Measurements from ENCODE around the gene SPESP1.

Gene SPESP1

GRCh38 chr15:68987676-68988075 lies 57.4 kb downstream of the SPESP1 start:
- H3K27me3 ChIP-seq (ENCODE audit: insufficient read depth, low read length), result no peaks in the 10 kb centered on the region
- H2AFZ ChIP-seq (ENCODE audit: insufficient read depth, low read length, poor library complexity), result no peak overlapping the region
- no peak overlapping the region for H3K18ac ChIP-seq (ENCODE audit: low read length)
- peaks cover 0 to 2% of the 10 kb centered on the region in 2 experiments for H3K4me1 ChIP-seq (ENCODE audit: control insufficient read depth in 1 of 2, insufficient read depth in 2 of 2, low read length in 2 of 2)
- H3K36me3 ChIP-seq (ENCODE audit: control insufficient read depth in 1 of 2, insufficient read depth in 2 of 2, low read length in 2 of 2), result no peaks in the 10 kb centered on the region
- H3K4me2 ChIP-seq (ENCODE audit: low read length), result no peak overlapping the region
- no peak overlapping the region for H3K23ac ChIP-seq (ENCODE audit: low read length)
- peaks cover 4% of the 10 kb centered on the region for H3K9me3 ChIP-seq (ENCODE audit: insufficient read depth, low read depth, low read length)
- no peak overlapping the region for H4K8ac ChIP-seq (ENCODE audit: low read depth, low read length)
- no peak for DNase-seq
- no peak overlapping the region for H3K9ac ChIP-seq (ENCODE audit: low read length)
- WGBS (ENCODE audit: extremely low coverage, insufficient coverage, insufficient read length), result no CpG with 5 or more reads among the region's 1 CpG
- no peak overlapping the region for H2BK120ac ChIP-seq (ENCODE audit: insufficient read depth, low read length, poor library complexity)
- H3K4ac ChIP-seq (ENCODE audit: low read depth, low read length), result no peak overlapping the region
- no peak overlapping the region for H4K12ac ChIP-seq (ENCODE audit: low read depth, low read length)
- no peak overlapping the region for H3K27ac ChIP-seq (ENCODE audit: low read depth, low read length)
- no peak overlapping the region for H4K91ac ChIP-seq (ENCODE audit: low read depth, low read length)
- no peak overlapping the region for H3K4me3 ChIP-seq (ENCODE audit: low read depth, low read length)
- H2BK5ac ChIP-seq (ENCODE audit: low read depth, low read length, poor library complexity), result no peak overlapping the region
- no peaks in the 10 kb centered on the region for H3K79me1 ChIP-seq (ENCODE audit: low read length)
- H2BK12ac ChIP-seq (ENCODE audit: low read length), result no peak overlapping the region
- H3K79me2 ChIP-seq (ENCODE audit: control insufficient read depth, insufficient read depth, low read length, poor library complexity), result no peaks in the 10 kb centered on the region
- H3K14ac ChIP-seq (ENCODE audit: low read length), result no peak overlapping the region
- no peak overlapping the region for H2AK5ac ChIP-seq (ENCODE audit: low read length)

GRCh38 chr15:68989541-68990230 lies 59.4 kb downstream of the SPESP1 start:
- no peaks in the 10 kb centered on the region for H3K36me3 ChIP-seq (ENCODE audit: control insufficient read depth in 1 of 2, insufficient read depth in 2 of 2, low read length in 2 of 2)
- H3K9ac ChIP-seq (ENCODE audit: low read length), result no peak overlapping the region
- H3K23ac ChIP-seq (ENCODE audit: low read length), result no peak overlapping the region
- no peaks in the 10 kb centered on the region for H3K27me3 ChIP-seq (ENCODE audit: insufficient read depth, low read length)
- no peak overlapping the region for H2AFZ ChIP-seq (ENCODE audit: insufficient read depth, low read length, poor library complexity)
- H4K12ac ChIP-seq (ENCODE audit: low read depth, low read length), result no peak overlapping the region
- no peak overlapping the region for H3K27ac ChIP-seq (ENCODE audit: low read depth, low read length)
- peaks cover 4% of the 10 kb centered on the region for H3K9me3 ChIP-seq (ENCODE audit: insufficient read depth, low read depth, low read length)
- no peaks in the 10 kb centered on the region for H3K79me1 ChIP-seq (ENCODE audit: low read length)
- no CpG with 5 or more reads among the region's 2 CpGs for WGBS (ENCODE audit: extremely low coverage, insufficient coverage, insufficient read length)
- no peak overlapping the region for H3K4me2 ChIP-seq (ENCODE audit: low read length)
- H2BK5ac ChIP-seq (ENCODE audit: low read depth, low read length, poor library complexity), result no peak overlapping the region
- no peak overlapping the region for H3K18ac ChIP-seq (ENCODE audit: low read length)
- H2AK5ac ChIP-seq (ENCODE audit: low read length), result no peak overlapping the region
- H3K79me2 ChIP-seq (ENCODE audit: control insufficient read depth, insufficient read depth, low read length, poor library complexity), result no peaks in the 10 kb centered on the region
- peak overlapping the region; percentile 16 for H3K4me3 ChIP-seq (ENCODE audit: low read depth, low read length)
- H2BK120ac ChIP-seq (ENCODE audit: insufficient read depth, low read length, poor library complexity), result no peak overlapping the region
- no peak overlapping the region for H3K4ac ChIP-seq (ENCODE audit: low read depth, low read length)
- DNase-seq, result no peak
- H3K4me1 ChIP-seq (ENCODE audit: control insufficient read depth in 1 of 2, insufficient read depth in 2 of 2, low read length in 2 of 2), result no peaks in the 10 kb centered on the region
- H4K8ac ChIP-seq (ENCODE audit: low read depth, low read length), result no peak overlapping the region
- H3K14ac ChIP-seq (ENCODE audit: low read length), result no peak overlapping the region
- H2BK12ac ChIP-seq (ENCODE audit: low read length), result no peak overlapping the region
- H4K91ac ChIP-seq (ENCODE audit: low read depth, low read length), result no peak overlapping the region

GRCh38 chr15:68990231-68990991 lies 60.1 kb downstream of the SPESP1 start:
- Histone ChIP-seq H3K27ac (ENCODE audit: low read depth, low read length) (no peak overlapping the region), H3K36me3 (ENCODE audit: control insufficient read depth in 1 of 2, insufficient read depth in 2 of 2, low read length in 2 of 2) (no peaks in the 10 kb centered on the region), H4K12ac (ENCODE audit: low read depth, low read length) (no peak overlapping the region), H3K23ac (ENCODE audit: low read length) (no peak overlapping the region), H2BK12ac (ENCODE audit: low read length) (no peak overlapping the region), H3K79me1 (ENCODE audit: low read length) (no peaks in the 10 kb centered on the region), H2AFZ (ENCODE audit: insufficient read depth, low read length, poor library complexity) (no peak overlapping the region), H3K14ac (ENCODE audit: low read length) (no peak overlapping the region), H3K4me1 (ENCODE audit: control insufficient read depth in 1 of 2, insufficient read depth in 2 of 2, low read length in 2 of 2) (no peaks in the 10 kb centered on the region), H3K27me3 (ENCODE audit: insufficient read depth, low read length) (no peaks in the 10 kb centered on the region), H2BK5ac (ENCODE audit: low read depth, low read length, poor library complexity) (no peak overlapping the region), H3K18ac (ENCODE audit: low read length) (no peak overlapping the region), H3K4me3 (ENCODE audit: low read depth, low read length) (no peak overlapping the region), H4K91ac (ENCODE audit: low read depth, low read length) (no peak overlapping the region), H3K4ac (ENCODE audit: low read depth, low read length) (no peak overlapping the region), H3K9me3 (ENCODE audit: insufficient read depth, low read depth, low read length) (peaks cover 4% of the 10 kb centered on the region), H2AK5ac (ENCODE audit: low read length) (no peak overlapping the region), H4K8ac (ENCODE audit: low read depth, low read length) (no peak overlapping the region), H3K9ac (ENCODE audit: low read length) (no peak overlapping the region), H2BK120ac (ENCODE audit: insufficient read depth, low read length, poor library complexity) (no peak overlapping the region), H3K79me2 (ENCODE audit: control insufficient read depth, insufficient read depth, low read length, poor library complexity) (no peaks in the 10 kb centered on the region), H3K4me2 (ENCODE audit: low read length) (no peak overlapping the region)
- WGBS (ENCODE audit: extremely low coverage, insufficient coverage, insufficient read length), result no CpG with 5 or more reads among the region's 7 CpGs
- no peak for DNase-seq

GRCh38 chr15:68990992-68991500 lies 60.7 kb downstream of the SPESP1 start:
- Histone ChIP-seq H3K79me2 (ENCODE audit: control insufficient read depth, insufficient read depth, low read length, poor library complexity) (no peaks in the 10 kb centered on the region), H3K4me3 (ENCODE audit: low read depth, low read length) (no peak overlapping the region), H4K91ac (ENCODE audit: low read depth, low read length) (no peak overlapping the region), H4K12ac (ENCODE audit: low read depth, low read length) (no peak overlapping the region), H3K36me3 (ENCODE audit: control insufficient read depth in 1 of 2, insufficient read depth in 2 of 2, low read length in 2 of 2) (no peaks in the 10 kb centered on the region), H3K4me2 (ENCODE audit: low read length) (no peak overlapping the region), H3K9ac (ENCODE audit: low read length) (no peak overlapping the region), H3K4me1 (ENCODE audit: control insufficient read depth in 1 of 2, insufficient read depth in 2 of 2, low read length in 2 of 2) (no peaks in the 10 kb centered on the region), H3K14ac (ENCODE audit: low read length) (no peak overlapping the region), H3K4ac (ENCODE audit: low read depth, low read length) (no peak overlapping the region), H2BK120ac (ENCODE audit: insufficient read depth, low read length, poor library complexity) (no peak overlapping the region), H2AK5ac (ENCODE audit: low read length) (no peak overlapping the region), H3K27ac (ENCODE audit: low read depth, low read length) (no peak overlapping the region), H3K27me3 (ENCODE audit: insufficient read depth, low read length) (no peaks in the 10 kb centered on the region), H4K8ac (ENCODE audit: low read depth, low read length) (no peak overlapping the region), H3K9me3 (ENCODE audit: insufficient read depth, low read depth, low read length) (peaks cover 4% of the 10 kb centered on the region), H3K23ac (ENCODE audit: low read length) (no peak overlapping the region), H2BK5ac (ENCODE audit: low read depth, low read length, poor library complexity) (no peak overlapping the region), H2AFZ (ENCODE audit: insufficient read depth, low read length, poor library complexity) (no peak overlapping the region), H3K18ac (ENCODE audit: low read length) (no peak overlapping the region), H2BK12ac (ENCODE audit: low read length) (no peak overlapping the region), H3K79me1 (ENCODE audit: low read length) (no peaks in the 10 kb centered on the region)
- no CpG with 5 or more reads among the region's 5 CpGs for WGBS (ENCODE audit: extremely low coverage, insufficient coverage, insufficient read length)
- DNase-seq, result no peak
